DOHH2 (cell line): ENCODE results near the gene IL20RB.

Experiments
- EZH2phosphoT487 ChIP-seq: fragments of 200-600 bp; sonication (generic); IDR thresholded peaks from 2 replicates; pipeline ENCODE4 v1.6.1; 2017; ENCODE audit warnings: borderline replicate concordance, mild to moderate bottlenecking, antibody characterized with exemption, low read length, moderate library complexity, mixed read lengths
- TF ChIP-seq, protein P1 (sequence below): fragments of 200-600 bp; sonication (generic); IDR thresholded peaks from one replicate; pipeline ENCODE4 v1.5.1; 2014; ENCODE audit warnings: antibody characterized with exemption, mild to moderate bottlenecking, low read depth, low read length; ENCODE audit not compliant: poor library complexity, severe bottlenecking

GRCh38 chr3:136979204-136979603 is 21.4 kb downstream of the IL20RB start:
- TF ChIP-seq, protein P1, sequence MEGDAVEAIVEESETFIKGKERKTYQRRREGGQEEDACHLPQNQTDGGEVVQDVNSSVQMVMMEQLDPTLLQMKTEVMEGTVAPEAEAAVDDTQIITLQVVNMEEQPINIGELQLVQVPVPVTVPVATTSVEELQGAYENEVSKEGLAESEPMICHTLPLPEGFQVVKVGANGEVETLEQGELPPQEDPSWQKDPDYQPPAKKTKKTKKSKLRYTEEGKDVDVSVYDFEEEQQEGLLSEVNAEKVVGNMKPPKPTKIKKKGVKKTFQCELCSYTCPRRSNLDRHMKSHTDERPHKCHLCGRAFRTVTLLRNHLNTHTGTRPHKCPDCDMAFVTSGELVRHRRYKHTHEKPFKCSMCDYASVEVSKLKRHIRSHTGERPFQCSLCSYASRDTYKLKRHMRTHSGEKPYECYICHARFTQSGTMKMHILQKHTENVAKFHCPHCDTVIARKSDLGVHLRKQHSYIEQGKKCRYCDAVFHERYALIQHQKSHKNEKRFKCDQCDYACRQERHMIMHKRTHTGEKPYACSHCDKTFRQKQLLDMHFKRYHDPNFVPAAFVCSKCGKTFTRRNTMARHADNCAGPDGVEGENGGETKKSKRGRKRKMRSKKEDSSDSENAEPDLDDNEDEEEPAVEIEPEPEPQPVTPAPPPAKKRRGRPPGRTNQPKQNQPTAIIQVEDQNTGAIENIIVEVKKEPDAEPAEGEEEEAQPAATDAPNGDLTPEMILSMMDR, result no peak
- no peak for TF ChIP-seq EZH2phosphoT487
